RWPE1 (cell line): ENCODE results near the gene DNAJC5.

Source experiments
- CTCF ChIA-PET: fragments of 350-600 bp; sonication (Branson Sonifier 250); formaldehyde crosslinking; extraction: SDS; loops from one replicate; lab custom pipeline; 2021; lab: Yijun Ruan, JAX
- POLR2A ChIA-PET: fragments of 400-600 bp; formaldehyde crosslinking; extraction: SDS; loops from one replicate; lab custom pipeline; 2020; ENCODE audit warnings: antibody characterized with exemption; ENCODE audit not compliant: low non-redundant PET; lab: Yijun Ruan, JAX
- DNase-seq: peaks from one replicate; pipeline ENCODE4 v3.0.0; 2012; ENCODE audit warnings: low spot score
- H3K27ac ChIP-seq: fragments of 450-650 bp; 2 replicates; pipeline ENCODE4 v1.5.1; 2017
- TF ChIP-seq, protein P1 (sequence below): fragments of 450-650 bp; conservative IDR thresholded peaks from 2 replicates; pipeline ENCODE4 v1.5.1; 2017; ENCODE audit warnings: low read depth, mild to moderate bottlenecking

DNAJC5 gene, protein sequence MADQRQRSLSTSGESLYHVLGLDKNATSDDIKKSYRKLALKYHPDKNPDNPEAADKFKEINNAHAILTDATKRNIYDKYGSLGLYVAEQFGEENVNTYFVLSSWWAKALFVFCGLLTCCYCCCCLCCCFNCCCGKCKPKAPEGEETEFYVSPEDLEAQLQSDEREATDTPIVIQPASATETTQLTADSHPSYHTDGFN

DNA sequence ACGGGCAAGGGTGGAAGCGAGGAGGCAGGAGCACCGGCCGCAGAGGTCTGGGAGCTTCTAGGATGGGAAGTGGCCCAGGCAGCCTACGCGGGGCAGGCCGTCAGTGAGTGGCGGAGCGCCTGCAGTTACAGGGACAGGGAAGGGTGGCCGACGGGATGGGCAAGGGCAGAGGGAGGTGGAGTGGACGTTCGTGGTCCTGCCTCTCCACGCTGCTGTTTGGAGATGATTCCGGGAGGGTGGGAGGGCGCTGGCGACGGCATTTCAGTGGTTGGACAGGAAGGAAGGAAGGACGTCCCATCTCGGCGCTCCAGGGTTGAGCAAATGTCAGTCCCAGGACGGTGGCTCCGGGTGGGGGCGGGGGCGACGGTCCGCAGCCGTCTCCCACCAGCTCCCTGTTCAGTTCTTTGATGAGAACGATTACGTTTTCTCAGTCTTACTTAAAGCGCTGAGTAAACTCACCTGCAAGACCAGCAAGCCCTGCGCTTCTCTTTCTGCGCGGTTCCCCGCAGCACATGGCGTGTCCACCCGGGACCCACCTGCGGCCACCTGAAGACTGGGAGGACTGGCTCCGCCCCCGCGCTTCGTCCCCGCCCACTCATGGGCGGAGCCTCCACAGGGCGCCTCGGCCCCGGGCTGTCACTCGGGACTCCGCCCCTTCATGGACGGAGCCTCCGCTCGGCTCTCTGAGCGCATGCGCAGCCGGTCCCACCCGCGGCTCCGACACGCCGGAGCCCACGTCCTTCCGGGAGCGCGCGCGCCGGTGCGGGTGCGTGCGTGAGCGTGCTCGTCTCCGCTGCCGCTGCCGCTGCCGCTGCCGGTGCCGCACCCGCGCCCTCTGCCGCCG lies at the start of gene DNAJC5:
Gene DNAJC5 (plus strand): TSS at position 769 of the 844 bp plus-strand sequence. CDS start 33,220 bp downstream, outside the sequence.
- POLR2A ChIA-PET: interaction anchor here (0.5 to 1.3 kb wide), 4 partner anchors 30 to 102 kb away, joined by 3 to 5 read pairs (median 3); partner anchors contain the start of gene TPD52L2
- peak; percentile 100 for DNase-seq
- peak within 1 kb of the TSS; percentile 90 for H3K27ac ChIP-seq
- CTCF ChIA-PET: interaction anchor here (1.0 to 1.3 kb wide), 3 partner anchors 79 to 144 kb away, joined by 3 to 6 read pairs (median 3); no protein-coding TSS in a partner anchor
- TF ChIP-seq, protein P1, sequence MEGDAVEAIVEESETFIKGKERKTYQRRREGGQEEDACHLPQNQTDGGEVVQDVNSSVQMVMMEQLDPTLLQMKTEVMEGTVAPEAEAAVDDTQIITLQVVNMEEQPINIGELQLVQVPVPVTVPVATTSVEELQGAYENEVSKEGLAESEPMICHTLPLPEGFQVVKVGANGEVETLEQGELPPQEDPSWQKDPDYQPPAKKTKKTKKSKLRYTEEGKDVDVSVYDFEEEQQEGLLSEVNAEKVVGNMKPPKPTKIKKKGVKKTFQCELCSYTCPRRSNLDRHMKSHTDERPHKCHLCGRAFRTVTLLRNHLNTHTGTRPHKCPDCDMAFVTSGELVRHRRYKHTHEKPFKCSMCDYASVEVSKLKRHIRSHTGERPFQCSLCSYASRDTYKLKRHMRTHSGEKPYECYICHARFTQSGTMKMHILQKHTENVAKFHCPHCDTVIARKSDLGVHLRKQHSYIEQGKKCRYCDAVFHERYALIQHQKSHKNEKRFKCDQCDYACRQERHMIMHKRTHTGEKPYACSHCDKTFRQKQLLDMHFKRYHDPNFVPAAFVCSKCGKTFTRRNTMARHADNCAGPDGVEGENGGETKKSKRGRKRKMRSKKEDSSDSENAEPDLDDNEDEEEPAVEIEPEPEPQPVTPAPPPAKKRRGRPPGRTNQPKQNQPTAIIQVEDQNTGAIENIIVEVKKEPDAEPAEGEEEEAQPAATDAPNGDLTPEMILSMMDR: no peak

DNA sequence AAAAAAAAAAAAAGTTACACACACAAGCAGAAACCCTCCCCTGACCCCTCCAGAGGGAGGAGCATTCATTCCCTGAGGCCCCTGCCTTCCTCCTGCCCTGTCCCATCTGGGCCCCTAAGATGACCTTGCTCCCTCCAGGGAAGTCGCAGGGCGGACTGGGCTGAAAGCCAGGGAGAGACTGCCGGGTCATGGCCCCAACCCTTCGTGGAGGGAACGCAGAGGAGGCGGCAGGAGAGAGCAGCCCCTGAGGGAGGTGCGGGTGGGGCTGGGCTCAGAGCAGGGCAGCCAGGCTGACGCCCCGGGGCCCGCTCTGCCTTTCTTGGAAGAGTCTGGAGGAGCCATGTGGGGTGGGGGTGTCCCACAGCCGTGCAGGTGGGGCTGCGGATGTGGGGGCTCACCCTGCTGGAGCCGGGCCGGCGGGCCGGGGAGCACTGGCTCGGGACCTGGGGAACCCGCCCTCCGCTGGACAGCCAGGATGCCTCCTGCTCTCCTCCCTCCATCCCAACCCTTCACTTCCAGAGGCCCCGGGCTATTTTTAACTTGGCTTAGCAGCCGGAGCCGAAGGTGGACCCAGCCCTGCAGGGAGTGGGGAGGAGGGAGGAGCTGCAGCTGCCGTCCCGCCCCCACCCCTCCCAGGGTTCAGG lies 48.7 kb upstream of the DNAJC5 start:
- CTCF ChIA-PET: no interaction called here
- peak; percentile 58 for DNase-seq
- POLR2A ChIA-PET: interaction anchor here (0.7 kb wide), 1 partner anchor 272 kb away, joined by 4 read pairs; the partner anchor contains the start of gene HELZ2

DNA sequence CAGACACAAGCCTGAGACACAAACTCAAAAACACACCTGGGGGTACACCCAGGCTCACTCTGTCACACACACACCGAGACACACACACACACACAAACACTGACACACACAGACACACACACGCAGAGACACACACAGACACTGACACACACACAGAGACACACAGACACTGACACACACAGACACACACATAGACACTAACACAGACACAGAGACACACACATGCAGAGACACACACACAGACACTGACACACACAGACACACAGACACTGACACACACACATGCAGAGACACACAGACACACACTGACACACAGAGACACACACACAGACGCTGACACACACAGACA lies 48.1 kb upstream of the DNAJC5 start:
- TF ChIP-seq, protein P1: no peak
- DNase-seq: no peak
- peak overlapping the region; percentile 33; the same call in 1 of the 2 replicates for H3K27ac ChIP-seq
- CTCF ChIA-PET: no interaction called here
- POLR2A ChIA-PET: no interaction called here

More for the DNA sequence above, 48.7 kb upstream of the DNAJC5 start:
- TF ChIP-seq, protein P1: no peak
- peak overlapping the region; percentile 33; the same call in 1 of the 2 replicates for H3K27ac ChIP-seq

DNA sequence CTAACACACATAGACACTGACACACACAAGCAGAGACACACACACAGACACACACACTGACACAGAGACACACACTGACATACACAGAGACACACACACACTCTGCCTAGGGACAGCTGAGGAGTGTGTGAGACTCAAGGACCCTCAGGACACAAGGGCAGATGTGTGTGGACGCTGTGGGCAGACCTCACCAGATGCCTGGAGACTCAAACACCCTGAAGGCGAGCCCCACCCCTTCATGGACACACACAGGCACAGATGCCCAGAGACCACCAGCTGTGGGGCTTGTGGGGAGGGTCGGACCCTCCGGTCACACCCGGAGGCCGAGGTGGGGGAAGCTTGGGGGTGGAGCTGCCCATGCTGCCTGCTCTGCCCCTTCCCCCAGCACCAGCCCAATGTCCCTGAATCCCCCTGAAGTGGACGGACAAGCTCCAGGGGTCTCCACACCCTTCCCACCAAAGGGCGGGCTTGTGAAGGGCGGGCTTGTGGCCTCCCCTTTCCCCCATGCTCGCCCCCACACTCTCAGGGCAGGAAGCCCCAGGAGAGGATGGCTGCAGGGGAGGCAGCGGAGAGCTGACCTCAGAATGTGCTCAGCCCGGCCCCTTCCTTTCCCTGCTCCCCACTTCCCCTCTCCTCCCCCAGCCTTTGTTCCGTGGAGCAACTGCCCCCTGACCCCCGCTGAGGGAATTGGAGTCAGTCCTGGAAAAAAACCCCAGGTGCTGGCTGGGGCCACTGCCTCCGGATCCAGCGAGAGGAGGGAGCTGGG lies 47.5 kb upstream of the DNAJC5 start:
- no peak for DNase-seq
- TF ChIP-seq, protein P1: no peak
- POLR2A ChIA-PET: no interaction called here
- H3K27ac ChIP-seq: no peak overlapping the region
- CTCF ChIA-PET: interaction anchor here (0.5 to 0.7 kb wide), 2 partner anchors 27 to 127 kb away, joined by 3 to 4 read pairs; no protein-coding TSS in a partner anchor

DNA sequence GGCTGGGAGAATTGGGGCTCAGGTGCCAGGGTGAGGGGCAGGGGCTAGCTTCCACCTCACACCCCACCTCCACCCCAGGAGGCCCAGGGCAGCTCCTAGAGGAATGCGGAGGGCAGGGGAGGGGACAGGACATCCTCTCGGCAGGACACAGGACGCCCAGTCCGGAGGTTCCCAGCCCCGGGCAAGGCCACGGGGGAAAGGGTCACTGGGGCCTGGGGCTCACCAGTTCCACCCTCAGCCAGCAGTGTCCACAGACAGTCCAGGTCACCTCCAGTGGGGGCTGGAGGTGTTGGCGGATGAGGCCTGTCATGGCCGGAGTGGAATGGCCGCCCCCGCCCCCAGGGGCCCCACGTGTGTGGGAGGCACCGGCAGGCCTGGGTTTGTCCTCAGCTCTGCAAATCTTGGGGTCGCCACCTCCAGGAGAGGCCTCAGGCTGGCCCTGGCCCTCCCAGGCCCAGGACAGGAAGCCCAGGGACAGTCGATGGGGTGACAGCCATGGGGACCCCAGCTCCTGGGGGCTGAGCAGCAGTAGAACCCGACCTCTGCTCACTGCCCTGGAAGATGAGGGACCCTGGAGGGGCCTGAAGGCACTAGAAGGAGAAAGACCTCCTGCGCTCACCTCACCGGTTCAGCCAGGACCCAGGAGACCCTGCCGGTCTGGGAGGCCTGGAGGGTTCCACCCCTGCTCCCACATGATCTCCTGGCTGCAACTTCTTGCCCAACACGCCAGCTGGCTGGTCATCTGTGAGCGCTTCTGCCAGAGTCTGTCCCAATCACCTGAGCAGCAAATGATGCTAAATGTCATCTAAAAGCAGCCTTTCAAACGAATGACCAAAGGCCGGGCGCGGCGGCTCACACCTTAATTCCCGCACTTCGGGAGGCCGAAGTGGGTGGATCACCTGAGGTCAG lies 46.7 kb upstream of the DNAJC5 start:
- CTCF ChIA-PET: interaction anchor here (0.7 kb wide), 1 partner anchor 126 kb away, joined by 4 read pairs; no protein-coding TSS in a partner anchor
- no peak for DNase-seq

More for the DNA sequence above, 46.7 kb upstream of the DNAJC5 start:
- TF ChIP-seq, protein P1: no peak
- POLR2A ChIA-PET: no interaction called here
- no peak overlapping the region for H3K27ac ChIP-seq
